ENCODE data around the gene XRN2. TPM values are rescaled to one million over a fixed set of nuclear protein-coding genes. Genes with fewer than 3 reads are reported as not detected.

Gene XRN2
- total RNA-seq, 1 donor, result 97.1 TPM

- no peak for TF ChIP-seq CTCF (IDR thresholded peaks at IDR 0.05; ENCODE audit: insufficient read depth, low read length)
- DNase-seq (ENCODE audit: low read depth), result no peak
- H3K4me3 ChIP-seq (ENCODE audit: low read depth, low read length), result no peak overlapping the region
Observed at GRCh38 chr20:21390768-21391167, 87.6 kb downstream of the XRN2 start.

GRCh38 chr20:21391185-21391971 is 88.2 kb downstream of the XRN2 start:
- TF ChIP-seq CTCF (IDR thresholded peaks at IDR 0.05; ENCODE audit: insufficient read depth, low read length), result no peak
- no peak overlapping the region for H3K4me3 ChIP-seq (ENCODE audit: low read depth, low read length)
- DNase-seq (ENCODE audit: low read depth), result no peak

GRCh38 chr20:21391972-21392352 is 88.8 kb downstream of the XRN2 start:
- no peak for DNase-seq (ENCODE audit: low read depth)
- no peak for TF ChIP-seq CTCF (IDR thresholded peaks at IDR 0.05; ENCODE audit: insufficient read depth, low read length)
- no peak overlapping the region for H3K4me3 ChIP-seq (ENCODE audit: low read depth, low read length)

GRCh38 chr20:21393166-21393565 is 90.0 kb downstream of the XRN2 start:
- TF ChIP-seq CTCF (IDR thresholded peaks at IDR 0.05; ENCODE audit: insufficient read depth, low read length), result no peak
- DNase-seq (ENCODE audit: low read depth), result no peak
- H3K4me3 ChIP-seq (ENCODE audit: low read depth, low read length), result no peak overlapping the region

- H3K4me3 ChIP-seq (ENCODE audit: low read depth, low read length), result no peak overlapping the region
- no peak for DNase-seq (ENCODE audit: low read depth)
- no peak for TF ChIP-seq CTCF (IDR thresholded peaks at IDR 0.05; ENCODE audit: insufficient read depth, low read length)
Observed at GRCh38 chr20:21393816-21394519, 90.8 kb downstream of the XRN2 start.

- H3K4me3 ChIP-seq (ENCODE audit: low read depth, low read length), result no peak overlapping the region
- no peak for TF ChIP-seq CTCF (IDR thresholded peaks at IDR 0.05; ENCODE audit: insufficient read depth, low read length)
- no peak for DNase-seq (ENCODE audit: low read depth)
Observed at GRCh38 chr20:21394551-21394950, 91.4 kb downstream of the XRN2 start.
